ENCODE data around the gene PIEZO2.
"Not testable (repeated sequence)": the region's sequence is repeated elsewhere in the genome, so short reads cannot be mapped to it uniquely, and the experiment has no call there.

Gene PIEZO2

DNA sequence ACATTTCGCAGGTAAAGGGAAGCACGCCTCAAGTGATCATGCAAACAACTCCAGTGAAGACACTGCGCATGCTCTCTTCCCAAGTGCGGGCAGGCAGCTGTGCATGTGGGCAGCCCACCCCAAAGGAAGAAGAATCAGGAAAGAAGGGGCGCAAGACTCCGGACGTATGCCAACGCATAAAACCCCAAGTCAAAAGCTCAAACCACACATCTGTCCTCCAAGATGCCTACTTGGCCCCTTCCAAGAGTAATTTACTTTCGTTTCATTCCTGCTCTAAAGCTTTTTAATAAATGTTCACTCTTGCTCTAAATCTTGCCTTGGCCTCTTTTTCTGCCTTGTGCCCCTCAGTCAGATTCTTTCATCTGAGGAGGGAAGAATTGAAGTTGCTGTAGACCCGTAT is 254.9 kb downstream of the PIEZO2 start:
- no peak for DNase-seq (ENCODE audit: low read depth)

- no peak for DNase-seq (ENCODE audit: low read depth)
Observed at GRCh38 chr18:10893761-10894160, 255.6 kb downstream of the PIEZO2 start.

GRCh38 chr18:10893196-10893595 is 256.2 kb downstream of the PIEZO2 start:
- no peak for DNase-seq (ENCODE audit: low read depth)

- DNase-seq (ENCODE audit: low read depth) = no peak
Observed at GRCh38 chr18:10892786-10893185, 256.6 kb downstream of the PIEZO2 start.

GRCh38 chr18:10890022-10890421 is 259.3 kb downstream of the PIEZO2 start:
- DNase-seq (ENCODE audit: low read depth) = no peak

GRCh38 chr18:10878703-10879102 is 270.7 kb downstream of the PIEZO2 start:
- DNase-seq (ENCODE audit: low read depth) = no peak

DNA sequence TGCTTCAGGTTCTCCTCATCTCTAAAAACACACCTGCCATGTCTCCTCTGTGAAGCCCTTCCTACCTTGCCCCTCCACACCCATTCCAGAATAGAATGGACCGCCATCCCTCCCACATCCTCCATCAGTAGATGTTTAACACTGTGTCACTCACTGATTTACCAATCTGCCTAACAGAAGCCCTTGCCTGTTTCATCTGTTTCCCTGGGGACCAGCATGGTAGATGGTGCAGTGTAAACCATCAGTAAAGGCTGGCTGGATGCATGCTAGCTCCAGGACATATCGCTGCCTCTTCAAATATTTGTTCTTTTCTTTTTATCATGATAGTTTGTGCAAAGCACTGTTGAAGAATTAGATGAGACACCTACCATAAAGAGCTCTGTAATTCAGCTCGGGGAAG is 271.4 kb downstream of the PIEZO2 start:
- no peak for DNase-seq (ENCODE audit: low read depth)

GRCh38 chr18:10875811-10876210 is 273.6 kb downstream of the PIEZO2 start:
- DNase-seq (ENCODE audit: low read depth) = no peak

DNA sequence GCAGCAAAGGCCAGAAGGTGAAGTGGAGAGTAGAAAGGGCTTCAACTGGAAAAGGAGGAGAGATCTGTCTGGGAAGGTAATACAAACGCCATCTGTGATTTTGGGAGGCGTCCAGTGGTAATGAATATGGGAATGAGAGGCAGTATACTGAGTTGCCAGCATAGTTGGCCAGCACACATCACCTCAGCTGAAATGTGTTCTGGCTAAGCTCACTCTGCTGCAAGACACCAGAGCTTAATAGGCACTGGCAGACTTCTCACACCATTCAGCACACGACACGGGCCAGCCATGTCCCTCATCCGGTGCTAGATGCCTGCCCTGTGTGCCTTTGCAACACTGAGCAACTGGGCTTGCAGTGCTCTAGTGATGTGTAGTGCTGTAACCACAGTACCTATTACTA is 277.1 kb downstream of the PIEZO2 start:
- DNase-seq (ENCODE audit: low read depth) = no peak

DNA sequence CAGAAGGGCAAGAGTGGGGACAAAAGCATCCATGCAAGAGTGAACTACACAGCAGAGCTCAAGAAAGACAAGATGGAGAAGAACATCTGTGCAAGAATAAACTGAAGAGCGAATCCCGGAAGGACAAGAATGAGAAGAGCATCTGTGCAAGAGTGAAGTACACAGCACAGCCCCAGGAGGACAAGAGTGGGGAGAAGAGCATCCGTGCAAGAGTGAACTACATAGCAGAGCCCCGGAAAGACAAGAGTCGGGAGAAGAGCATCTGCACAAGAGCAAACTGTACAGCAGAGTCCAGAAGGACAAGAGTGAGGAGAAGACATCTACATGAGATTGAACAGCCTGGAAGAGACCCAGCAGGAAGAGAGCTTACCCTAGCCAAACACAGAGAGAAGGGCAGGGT is 284.6 kb downstream of the PIEZO2 start:
- DNase-seq (ENCODE audit: low read depth) = no peak

DNA sequence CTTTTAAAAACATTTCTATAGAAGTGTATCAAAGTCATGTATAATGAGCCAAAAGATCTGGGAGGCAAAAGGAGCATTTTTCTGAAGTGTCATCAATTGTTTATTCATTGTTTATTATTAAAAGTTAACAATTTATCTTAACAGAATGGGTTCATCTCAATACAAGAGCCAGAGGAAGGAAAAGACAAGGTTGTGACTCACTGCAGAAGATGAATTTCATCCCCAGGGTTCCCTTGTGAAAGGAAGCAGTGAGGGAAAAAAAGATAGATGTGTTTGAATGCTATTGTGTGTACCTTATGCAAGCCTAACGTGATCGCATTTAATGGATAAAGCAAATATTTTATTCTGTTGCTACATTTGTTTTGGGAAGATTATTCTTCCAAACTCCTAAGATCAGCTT is 286.3 kb downstream of the PIEZO2 start:
- DNase-seq (ENCODE audit: low read depth) = no peak

DNA sequence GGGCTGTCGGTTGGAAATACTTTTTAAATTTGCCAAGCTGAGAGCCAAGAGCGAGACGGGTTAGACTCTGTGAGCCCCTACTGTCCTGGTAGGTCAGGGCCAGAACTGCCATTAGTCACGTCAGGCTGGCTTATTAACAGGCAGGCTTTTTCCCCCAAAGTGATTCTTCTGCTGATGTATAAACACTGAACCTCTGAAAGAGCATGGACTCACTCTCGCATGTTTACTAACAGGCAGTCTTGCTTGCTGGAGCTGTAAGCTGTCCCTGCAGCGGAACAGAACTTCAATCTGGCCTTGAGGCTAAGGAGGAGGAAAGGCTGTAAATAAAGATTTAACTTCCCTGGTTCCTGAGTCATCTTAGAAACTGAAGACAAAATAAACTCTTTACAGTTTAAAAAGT is 288.4 kb downstream of the PIEZO2 start:
- DNase-seq (ENCODE audit: low read depth) = no peak

DNA sequence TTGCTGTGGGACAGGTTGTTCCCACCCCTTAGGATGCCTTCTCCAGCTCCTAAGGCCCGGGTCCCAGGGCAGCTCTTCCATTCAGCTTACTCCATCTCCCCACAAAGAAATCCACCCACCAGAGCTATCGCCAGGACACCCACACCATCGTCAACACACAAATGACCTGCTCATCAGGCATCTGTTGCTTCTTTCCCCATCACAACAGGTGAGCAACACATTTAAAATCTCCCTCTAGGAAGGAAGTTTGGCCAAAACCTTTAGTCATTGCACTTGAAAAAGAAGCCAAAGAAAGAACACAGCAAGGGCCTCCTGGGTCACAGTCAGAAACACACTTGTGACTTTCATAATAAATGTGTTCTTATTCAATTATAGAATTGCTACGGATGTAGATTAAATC is 289.0 kb downstream of the PIEZO2 start:
- no peak for DNase-seq (ENCODE audit: low read depth)

DNA sequence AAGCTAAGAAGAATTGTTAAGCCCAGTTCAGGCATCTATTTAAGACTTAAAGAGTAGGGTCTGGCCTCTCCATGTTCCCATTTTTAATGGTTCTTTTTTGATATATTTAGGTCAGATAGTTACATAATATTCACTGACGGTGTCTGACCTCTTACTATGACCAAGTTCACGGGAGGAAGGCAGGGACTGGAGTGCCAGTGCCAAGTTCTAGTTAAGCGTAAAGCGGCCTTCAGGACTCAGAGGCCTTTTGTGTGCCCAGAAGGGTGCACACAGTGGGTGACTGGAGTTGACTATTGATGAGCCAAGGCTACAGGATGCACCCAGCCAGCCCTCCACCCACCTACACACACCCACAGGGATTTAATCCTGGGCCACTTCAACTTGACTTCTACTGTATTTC is 290.9 kb downstream of the PIEZO2 start:
- no peak for DNase-seq (ENCODE audit: low read depth)

DNA sequence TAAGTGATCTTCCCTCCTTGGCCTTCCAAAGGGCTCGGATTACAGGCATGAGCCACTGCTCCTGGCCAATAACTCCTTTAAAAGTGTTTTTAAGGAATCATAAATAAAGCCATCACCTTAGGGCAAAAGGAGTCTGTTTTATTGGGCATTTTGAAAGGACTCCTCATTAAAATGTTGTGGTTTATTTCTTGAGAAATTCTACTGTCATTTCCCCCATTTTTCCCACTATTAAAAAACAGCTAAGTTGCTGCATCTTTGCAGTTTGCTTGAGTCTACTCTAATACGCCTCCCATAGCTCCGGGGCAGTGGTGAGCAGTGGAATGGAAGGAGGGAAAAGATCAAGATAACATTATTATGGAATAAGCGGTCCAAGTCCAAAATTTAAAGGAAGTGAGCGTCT is 293.2 kb downstream of the PIEZO2 start:
- no peak for DNase-seq (ENCODE audit: low read depth)

GRCh38 chr18:10852385-10853303 is 296.7 kb downstream of the PIEZO2 start:
- DNase-seq (ENCODE audit: low read depth) = no peak

GRCh38 chr18:10851824-10852319 is 297.5 kb downstream of the PIEZO2 start:
- peak; percentile 47 for DNase-seq (ENCODE audit: low read depth)

- no peak for DNase-seq (ENCODE audit: low read depth)
Observed at GRCh38 chr18:10850840-10851239, 298.5 kb downstream of the PIEZO2 start.

DNA sequence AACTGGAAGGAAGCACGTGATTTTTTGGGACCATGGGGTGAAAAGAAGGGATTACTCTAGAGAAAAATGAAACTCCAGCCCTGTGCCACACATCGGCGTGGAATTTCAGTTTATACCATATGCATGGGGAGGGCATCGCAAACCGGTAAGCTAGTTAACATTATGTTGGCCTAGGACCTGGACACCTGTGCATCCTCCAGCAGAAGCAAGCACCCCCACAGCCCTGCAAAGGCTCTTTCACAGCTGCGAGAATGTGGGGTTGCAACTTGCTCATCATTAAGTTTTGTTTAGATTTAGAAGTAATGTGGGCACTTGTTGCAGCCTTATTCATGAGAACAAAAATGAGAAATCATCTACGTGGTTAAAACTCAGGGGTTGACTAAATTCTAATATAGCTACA is 299.2 kb downstream of the PIEZO2 start:
- DNase-seq (ENCODE audit: low read depth) = no peak

DNA sequence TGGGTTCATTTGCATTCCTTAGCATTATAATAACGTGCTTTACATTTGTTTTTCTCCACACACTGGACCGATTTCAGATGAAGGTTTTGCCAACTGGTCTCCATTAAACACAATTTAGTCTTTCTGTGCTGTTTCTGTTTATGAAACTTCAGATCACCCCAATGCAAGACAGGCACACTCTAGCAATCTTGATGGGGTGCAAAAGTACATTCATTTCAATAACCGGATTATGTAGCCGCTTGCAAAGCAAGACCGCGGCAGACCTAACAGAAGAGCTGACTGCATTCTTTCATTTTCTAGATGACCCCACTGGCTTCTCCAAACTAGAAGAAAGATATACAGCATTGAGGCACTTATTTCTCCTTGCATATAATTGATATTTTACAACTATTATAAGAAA is 301.5 kb downstream of the PIEZO2 start:
- DNase-seq (ENCODE audit: low read depth) = no peak

DNA sequence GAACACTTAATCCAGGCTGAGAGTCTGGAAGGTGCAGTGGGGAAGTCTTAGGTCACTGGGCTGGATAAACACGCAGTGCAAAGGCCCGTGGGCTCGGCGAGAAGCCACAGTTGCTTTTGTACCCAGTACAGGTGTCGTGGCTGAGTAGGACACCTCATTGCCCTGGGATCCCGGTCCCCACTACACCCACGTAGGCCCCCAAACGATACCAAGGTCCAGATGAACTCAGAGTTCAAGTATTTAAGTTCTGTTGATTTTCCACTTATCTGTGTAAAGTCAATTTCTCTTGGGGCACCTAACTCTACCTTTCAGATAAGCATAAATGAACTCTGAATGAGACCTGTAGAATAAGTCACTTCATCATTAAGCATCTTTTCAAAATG is 302.0 kb downstream of the PIEZO2 start:
- no peak for DNase-seq (ENCODE audit: low read depth)

GRCh38 chr18:10846657-10847407 is 302.5 kb downstream of the PIEZO2 start:
- no peak for DNase-seq (ENCODE audit: low read depth)

GRCh38 chr18:10846035-10846434 is 303.3 kb downstream of the PIEZO2 start:
- not testable (repeated sequence) for DNase-seq (ENCODE audit: low read depth)

All from fibroblast of gingiva (primary cell).